IPS-18c (cell line): Measurements from ENCODE around the gene IQGAP2.
"Not testable (repeated sequence)": the region's sequence is repeated elsewhere in the genome, so short reads cannot be mapped to it uniquely, and the experiment has no call there.

ENCODE experiments used
- H3K4me3 ChIP-seq: 2 replicates; pipeline ENCODE4 v1.7.0; 2013; ENCODE audit warnings: low read depth, mild to moderate bottlenecking, low read length, moderate library complexity; ENCODE audit not compliant: insufficient read depth
- H3K9me3 ChIP-seq: one replicate; pipeline ENCODE4 v1.6.1; 2013; ENCODE audit warnings: mild to moderate bottlenecking, low read length, moderate library complexity; ENCODE audit not compliant: control insufficient read depth, insufficient read depth

The IQGAP2 gene

GRCh38 chr5:76427206-76428140, 24.4 kb downstream of the IQGAP2 start:
- H3K9me3 ChIP-seq, result no peaks in the 10 kb centered on the region
- no peak overlapping the region for H3K4me3 ChIP-seq

- not testable (repeated sequence) for H3K4me3 ChIP-seq, H3K9me3 ChIP-seq
These were observed 25.5 kb downstream of the IQGAP2 start for GRCh38 chr5:76428550-76428949.

GRCh38 chr5:76433261-76433660, 30.2 kb downstream of the IQGAP2 start:
- H3K4me3 ChIP-seq, result no peak overlapping the region
- no peaks in the 10 kb centered on the region for H3K9me3 ChIP-seq

- H3K9me3 ChIP-seq, H3K4me3 ChIP-seq: not testable (repeated sequence)
These were observed 34.4 kb downstream of the IQGAP2 start for GRCh38 chr5:76437507-76437906.

GRCh38 chr5:76438025-76438424, 34.9 kb downstream of the IQGAP2 start:
- H3K9me3 ChIP-seq, result no peaks in the 10 kb centered on the region
- H3K4me3 ChIP-seq, result no peak overlapping the region

GRCh38 chr5:76439201-76439600, 36.1 kb downstream of the IQGAP2 start:
- H3K9me3 ChIP-seq, result no peaks in the 10 kb centered on the region
- no peak overlapping the region for H3K4me3 ChIP-seq

GRCh38 chr5:76439929-76440328, 36.8 kb downstream of the IQGAP2 start:
- Histone ChIP-seq H3K9me3 (no peaks in the 10 kb centered on the region), H3K4me3 (no peak overlapping the region)

- Histone ChIP-seq H3K9me3 (no peaks in the 10 kb centered on the region), H3K4me3 (no peak overlapping the region)
These were observed 38.0 kb downstream of the IQGAP2 start for GRCh38 chr5:76441101-76441500.

GRCh38 chr5:76441890-76442673, 39.0 kb downstream of the IQGAP2 start:
- Histone ChIP-seq H3K4me3 (no peak overlapping the region), H3K9me3 (no peaks in the 10 kb centered on the region)

GRCh38 chr5:76443066-76443800, 40.1 kb downstream of the IQGAP2 start:
- Histone ChIP-seq H3K9me3 (no peaks in the 10 kb centered on the region), H3K4me3 (no peak overlapping the region)

GRCh38 chr5:76445063-76445462, 42.0 kb downstream of the IQGAP2 start:
- Histone ChIP-seq H3K4me3 (no peak overlapping the region), H3K9me3 (no peaks in the 10 kb centered on the region)

- no peaks in the 10 kb centered on the region for H3K9me3 ChIP-seq
These were observed 42.7 kb downstream of the IQGAP2 start for GRCh38 chr5:76445830-76446229.

GRCh38 chr5:76446776-76447175, 43.7 kb downstream of the IQGAP2 start:
- Histone ChIP-seq H3K9me3 (no peaks in the 10 kb centered on the region), H3K4me3 (no peak overlapping the region)

More at GRCh38 chr5:76445830-76446229, 42.7 kb downstream of the IQGAP2 start:
- H3K4me3 ChIP-seq, result no peak overlapping the region

GRCh38 chr5:76449606-76450005, 46.5 kb downstream of the IQGAP2 start:
- Histone ChIP-seq H3K4me3 (no peak overlapping the region), H3K9me3 (no peaks in the 10 kb centered on the region)

- Histone ChIP-seq H3K9me3 (no peaks in the 10 kb centered on the region), H3K4me3 (no peak overlapping the region)
These were observed 47.0 kb downstream of the IQGAP2 start for GRCh38 chr5:76450054-76450453.

- Histone ChIP-seq H3K9me3 (no peaks in the 10 kb centered on the region), H3K4me3 (no peak overlapping the region)
These were observed 48.1 kb downstream of the IQGAP2 start for GRCh38 chr5:76451031-76451701.

- H3K9me3 ChIP-seq, result no peaks in the 10 kb centered on the region
- H3K4me3 ChIP-seq, result no peak overlapping the region
These were observed 52.5 kb downstream of the IQGAP2 start for GRCh38 chr5:76455531-76456133.
